T-cell (primary cell): ENCODE results near the gene NECTIN2. TPM values are rescaled to one million over a fixed set of nuclear protein-coding genes. Genes with fewer than 3 reads are reported as not detected.

Experiments used
- ATAC-seq, 4 experiments: fragments of 200-7000 bp in 3 of 4; fragments of 150-1000 bp in 1 of 4; cut with Tn5 transposase; replicated peaks in 1 of 4; 1 replicate in 3 of 4; 2 replicates in 1 of 4; pipeline ENCODE4 v1.10.0; 2021; ENCODE audit warnings: moderate library complexity in 3 of 4, mild to moderate bottlenecking in 2 of 4, moderate number of reproducible peaks in 1 of 4
- CTCF ChIA-PET, 2 donors: fragments of 300-600 bp; sonication (Branson Sonifier 250); formaldehyde crosslinking; loops; one replicate each; lab custom pipeline; 2022; ENCODE audit warnings: antibody characterized with exemption in 2 of 2; lab: Charles Lee
- POLR2A ChIA-PET, 2 donors: fragments of 300-600 bp; sonication (Branson Sonifier 250); formaldehyde crosslinking; loops; one replicate each; lab custom pipeline; 2022; ENCODE audit warnings: antibody characterized with exemption in 2 of 2; lab: Charles Lee
- DNase-seq, 35 experiments: peaks; one replicate each; pipeline versions ENCODE4 v3.0.0 to v3.0.0-alpha.2; 2013 to 2023
- H3K27ac ChIP-seq: one replicate; pipeline ENCODE4 v1.5.1; 2013; ENCODE audit warnings: low read length
- H3K27me3 ChIP-seq, 2 experiments: replicated peaks in 1 of 2; 1 replicate in 1 of 2; 2 replicates in 1 of 2; pipeline versions ENCODE4 v1.6.1 to v1.7.0; 2013; ENCODE audit warnings: low read length in 1 of 2, mixed read lengths in 1 of 2; ENCODE audit not compliant: control insufficient read depth in 2 of 2, insufficient read depth in 2 of 2; ENCODE audit errors: extremely low read depth in 1 of 2
- H3K36me3 ChIP-seq, 2 donors: 1 replicate in 1 of 2; 2 replicates in 1 of 2; pipeline versions ENCODE4 v1.6.1 to v1.7.0; 2013; ENCODE audit warnings: low read length in 1 of 2; ENCODE audit not compliant: control insufficient read depth in 2 of 2, insufficient read depth in 1 of 2; ENCODE audit errors: extremely low read depth in 1 of 2
- H3K4me1 ChIP-seq, 2 experiments: 1 replicate in 1 of 2; 2 replicates in 1 of 2; pipeline versions ENCODE4 v1.6.1 to v1.7.0; 2013; ENCODE audit warnings: low read length in 2 of 2, mixed read lengths in 1 of 2; ENCODE audit not compliant: insufficient read depth in 2 of 2, control insufficient read depth in 1 of 2; ENCODE audit errors: extremely low read depth in 1 of 2
- H3K4me3 ChIP-seq, 2 donors: 1 replicate in 1 of 2; 2 replicates in 1 of 2; pipeline versions ENCODE4 v1.5.1 to v1.7.0; 2013; ENCODE audit warnings: mild to moderate bottlenecking in 2 of 2, low read length in 1 of 2, moderate library complexity in 1 of 2; ENCODE audit not compliant: control insufficient read depth in 1 of 2; ENCODE audit errors: extremely low read depth in 1 of 2
- H3K9me3 ChIP-seq: 2 replicates; pipeline ENCODE4 v1.7.0; 2013
- H3K27ac Mint-ChIP-seq, 2 donors: one replicate each; pipeline ENCODE4 v1.8.0; 2020 to 2021; ENCODE audit warnings: mild to moderate bottlenecking in 2 of 2, mixed read lengths in 2 of 2
- H3K27me3 Mint-ChIP-seq, 2 donors: one replicate each; pipeline ENCODE4 v1.8.0; 2021 to 2022; ENCODE audit warnings: mixed read lengths in 2 of 2
- H3K36me3 Mint-ChIP-seq: one replicate; pipeline ENCODE4 v1.8.0; 2021; ENCODE audit warnings: mixed read lengths
- H3K4me1 Mint-ChIP-seq, 3 donors: one replicate each; pipeline ENCODE4 v1.8.0; 2020 to 2022; ENCODE audit warnings: mixed read lengths in 3 of 3, mild to moderate bottlenecking in 1 of 3
- H3K4me3 Mint-ChIP-seq, 3 donors: one replicate each; pipeline ENCODE4 v1.8.0; 2020 to 2022; ENCODE audit warnings: mild to moderate bottlenecking in 3 of 3, mixed read lengths in 3 of 3, moderate library complexity in 3 of 3
- H3K9me3 Mint-ChIP-seq, 3 donors: one replicate each; pipeline ENCODE4 v1.8.0; 2020 to 2022; ENCODE audit warnings: mixed read lengths in 3 of 3
- WGBS: methylation state at CpG from one replicate; pipeline ENCODE4 v1.1.5; 2013; ENCODE audit warnings: missing lambda C conversion rate; ENCODE audit not compliant: insufficient coverage; 5-methylcytosine and 5-hydroxymethylcytosine counted together
- total RNA-seq, 35 experiments: library from RNA in 6 of 35; stranded (reverse) in 6 of 35; fragments of 120-200 nt in 1 of 35; gene quantifications; one replicate each; pipeline versions ENCODE4 v1.2.1 to v1.2.4 and lab custom pipeline; 2013 to 2026

Gene NECTIN2
- total RNA-seq, 5 donors from 2014 or later (not counting 1 experiment from before 2014, with no cell fraction given), result 0.30 to 1.8 (median 1.4) TPM

GRCh38 chr19:44816301-44816700, 29.8 kb upstream of the NECTIN2 start:
- H3K36me3 Mint-ChIP-seq, result no peaks in the 10 kb centered on the region
- Histone ChIP-seq H3K27me3 (peaks cover 0 to 27% of the 10 kb centered on the region in 2 experiments), H3K4me1 (no peaks in the 10 kb centered on the region), H3K9me3 (no peaks in the 10 kb centered on the region), H3K27ac (no peak overlapping the region), H3K4me3 (no peak overlapping the region), H3K36me3 (no peaks in the 10 kb centered on the region)
- no CpG with 5 or more reads among the region's 2 CpGs for WGBS
- no peak for ATAC-seq
- DNase-seq, result no peak
- POLR2A ChIA-PET, result interaction anchor here in 1 of 2 donors (0.6 kb wide), 1 partner anchor 16 kb away, joined by 5 read pairs; no protein-coding TSS in a partner anchor
- H3K4me1 Mint-ChIP-seq, result no peaks in the 10 kb centered on the region
- no peak overlapping the region for H3K27ac Mint-ChIP-seq
- H3K9me3 Mint-ChIP-seq, result no peaks in the 10 kb centered on the region
- CTCF ChIA-PET, result no interaction called here
- H3K27me3 Mint-ChIP-seq, result peaks cover 12 to 13% of the 10 kb centered on the region in 2 donors
- H3K4me3 Mint-ChIP-seq, result no peak overlapping the region

DNA sequence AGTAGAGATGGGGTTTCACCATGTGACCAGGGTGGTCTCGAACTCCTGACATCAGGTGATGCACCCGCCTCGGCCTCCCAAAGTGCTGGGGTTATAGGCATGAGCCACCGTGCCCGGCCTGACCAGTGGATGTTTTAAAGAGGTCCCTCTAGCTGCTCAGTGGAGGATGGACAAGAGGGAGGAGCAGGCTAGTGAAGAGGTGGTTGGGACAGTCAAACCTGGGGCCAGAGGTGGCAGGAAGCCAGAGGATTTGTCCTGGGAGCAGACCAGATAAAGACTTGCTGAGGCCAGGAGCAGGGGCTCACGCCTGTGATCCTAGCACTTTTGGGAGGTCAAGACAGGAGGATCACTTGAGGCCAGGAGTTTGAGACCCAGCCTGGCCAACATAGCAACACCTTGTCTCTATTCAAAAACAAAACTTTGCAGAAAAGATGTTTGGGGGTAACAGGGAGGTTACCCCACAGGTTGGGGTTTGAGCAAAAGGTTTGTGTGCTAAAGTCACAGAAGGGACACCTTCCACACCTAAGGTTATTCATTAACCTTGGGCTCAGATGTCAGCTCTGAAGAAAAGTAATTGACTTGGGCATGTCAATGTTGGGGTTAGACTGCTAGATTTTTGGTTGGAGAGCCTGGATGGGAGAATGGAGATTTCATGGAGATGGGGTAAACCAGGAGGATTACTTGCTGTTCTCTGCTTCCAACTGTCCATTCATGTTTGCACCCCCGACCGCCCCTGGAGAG, 28.2 kb upstream of the NECTIN2 start:
- Mint-ChIP-seq H3K9me3 (no peaks in the 10 kb centered on the region), H3K4me3 (no peak overlapping the region), H3K36me3 (no peaks in the 10 kb centered on the region), H3K27ac (no peak overlapping the region), H3K27me3 (peaks cover 8 to 11% of the 10 kb centered on the region in 2 donors), H3K4me1 (no peaks in the 10 kb centered on the region)
- Histone ChIP-seq H3K4me1 (no peaks in the 10 kb centered on the region), H3K27me3 (peaks cover 0 to 23% of the 10 kb centered on the region in 2 experiments), H3K9me3 (no peaks in the 10 kb centered on the region), H3K27ac (no peak overlapping the region), H3K4me3 (no peak overlapping the region), H3K36me3 (no peaks in the 10 kb centered on the region)
- ChIA-PET CTCF (no interaction called here), POLR2A (no interaction called here)
- WGBS, result 89% methylated on average over 4 of the region's 8 CpGs
- no peak for ATAC-seq
- DNase-seq, result no peak

GRCh38 chr19:44818466-44819031, 27.5 kb upstream of the NECTIN2 start:
- WGBS, result 90% methylated on average over 14 of the region's 20 CpGs

GRCh38 chr19:44819246-44819832, 26.8 kb upstream of the NECTIN2 start:
- Mint-ChIP-seq H3K4me1 (no peaks in the 10 kb centered on the region), H3K27ac (no peak overlapping the region), H3K9me3 (no peaks in the 10 kb centered on the region), H3K27me3 (peaks cover 3 to 7% of the 10 kb centered on the region in 2 donors), H3K4me3 (no peak overlapping the region), H3K36me3 (no peaks in the 10 kb centered on the region)
- DNase-seq (no peak), ATAC-seq (no peak)
- H3K4me3 ChIP-seq, result no peak overlapping the region
- CTCF ChIA-PET, result no interaction called here
- H3K36me3 ChIP-seq, result no peaks in the 10 kb centered on the region
- no peak overlapping the region for H3K27ac ChIP-seq
- POLR2A ChIA-PET, result no interaction called here
- no peaks in the 10 kb centered on the region for H3K9me3 ChIP-seq
- peaks cover 0 to 14% of the 10 kb centered on the region in 2 experiments for H3K27me3 ChIP-seq
- 84% methylated on average over 22 of the region's 28 CpGs for WGBS
- no peaks in the 10 kb centered on the region for H3K4me1 ChIP-seq

More at GRCh38 chr19:44818466-44819031, 27.5 kb upstream of the NECTIN2 start:
- Mint-ChIP-seq H3K4me3 (no peak overlapping the region), H3K27me3 (peaks cover 8 to 11% of the 10 kb centered on the region in 2 donors), H3K9me3 (no peaks in the 10 kb centered on the region), H3K36me3 (no peaks in the 10 kb centered on the region), H3K27ac (no peak overlapping the region), H3K4me1 (no peaks in the 10 kb centered on the region)
- Histone ChIP-seq H3K4me1 (no peaks in the 10 kb centered on the region), H3K4me3 (no peak overlapping the region), H3K36me3 (no peaks in the 10 kb centered on the region), H3K9me3 (no peaks in the 10 kb centered on the region), H3K27me3 (peaks cover 0 to 16% of the 10 kb centered on the region in 2 experiments), H3K27ac (no peak overlapping the region)
- POLR2A ChIA-PET, result no interaction called here
- DNase-seq (no peak), ATAC-seq (no peak)
- CTCF ChIA-PET, result no interaction called here

GRCh38 chr19:44820648-44821609, 25.2 kb upstream of the NECTIN2 start:
- Mint-ChIP-seq H3K4me1 (no peaks in the 10 kb centered on the region), H3K9me3 (no peaks in the 10 kb centered on the region), H3K36me3 (no peaks in the 10 kb centered on the region), H3K4me3 (no peak overlapping the region), H3K27ac (no peak overlapping the region), H3K27me3 (peaks cover 3 to 7% of the 10 kb centered on the region in 2 donors)
- WGBS, result 80% methylated on average over 16 of the region's 35 CpGs
- CTCF ChIA-PET, result interaction anchor here in 1 of 2 donors (0.6 kb wide), 1 partner anchor 58 kb away, joined by 6 read pairs; no protein-coding TSS in a partner anchor
- Histone ChIP-seq H3K9me3 (no peaks in the 10 kb centered on the region), H3K36me3 (no peaks in the 10 kb centered on the region), H3K27me3 (peaks cover 0 to 13% of the 10 kb centered on the region in 2 experiments), H3K4me1 (no peaks in the 10 kb centered on the region), H3K27ac (no peak overlapping the region), H3K4me3 (no peak overlapping the region)
- POLR2A ChIA-PET, result no interaction called here
- no peak for DNase-seq
- no peak for ATAC-seq

GRCh38 chr19:44822177-44822576, 23.9 kb upstream of the NECTIN2 start:
- 85% methylated on average over 8 of the region's 11 CpGs for WGBS
- H3K4me1 Mint-ChIP-seq, result no peaks in the 10 kb centered on the region
- H3K27me3 Mint-ChIP-seq, result peaks cover 3 to 9% of the 10 kb centered on the region in 2 donors

More at GRCh38 chr19:44822177-44822576, 23.9 kb upstream of the NECTIN2 start:
- ChIA-PET POLR2A (interaction anchor here in 1 of 2 donors (0.6 kb wide), 1 partner anchor 21 kb away, joined by 7 read pairs; no protein-coding TSS in a partner anchor), CTCF (no interaction called here)
- Histone ChIP-seq H3K9me3 (no peaks in the 10 kb centered on the region), H3K27me3 (peaks cover 0 to 13% of the 10 kb centered on the region in 2 experiments), H3K4me3 (no peak overlapping the region), H3K36me3 (no peaks in the 10 kb centered on the region), H3K4me1 (no peaks in the 10 kb centered on the region), H3K27ac (no peak overlapping the region)
- DNase-seq (no peak), ATAC-seq (no peak)
- no peaks in the 10 kb centered on the region for H3K36me3 Mint-ChIP-seq
- no peaks in the 10 kb centered on the region for H3K9me3 Mint-ChIP-seq
- no peak overlapping the region for H3K4me3 Mint-ChIP-seq
- H3K27ac Mint-ChIP-seq, result no peak overlapping the region
